Muscle of back (tissue), 11 donors: ENCODE results near the gene RB1. TPM values are rescaled to one million over a fixed set of nuclear protein-coding genes. Genes with fewer than 3 reads are reported as not detected.

Experiments used
- DNase-seq, 3 donors: peaks; one replicate each; pipeline versions ENCODE4 v3.0.0 to v3.0.0-alpha.2; 2013
- polyA plus RNA-seq, 10 donors: library from polyadenylated mRNA; unstranded; fragments of 120-200 nt; gene quantifications; one replicate each; pipeline ENCODE4 v1.2.1, GENCODE V29; 2013; ENCODE audit not compliant: insufficient read length in 10 of 10

Gene RB1
- polyA plus RNA-seq, 10 donors, result 48.1 to 77.1 (median 61.1) TPM

DNA sequence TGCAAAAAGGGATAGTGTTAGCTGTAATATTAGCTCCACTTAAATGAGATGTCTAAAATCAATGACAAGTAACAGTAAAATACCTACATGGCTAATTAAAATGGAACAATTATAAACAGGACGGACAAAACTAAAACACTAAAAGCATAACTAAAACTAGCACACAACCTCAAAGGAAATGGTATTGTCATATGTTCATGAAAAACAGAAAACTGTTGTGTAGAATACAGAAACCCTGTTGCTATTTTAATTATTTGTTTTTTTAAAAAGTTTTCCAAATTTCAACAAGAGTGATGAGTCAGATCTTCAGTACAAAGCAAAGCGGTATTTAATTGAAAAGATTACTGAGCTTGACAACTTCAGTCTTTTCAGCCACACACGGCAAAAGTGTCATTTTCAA lies 225.2 kb downstream of the RB1 start:
- no peak for DNase-seq

- no peak for DNase-seq
Observed at GRCh38 chr13:48530833-48531232, 227.3 kb downstream of the RB1 start.

Other genes with a start within 250 kb of the RB1 start
- gene MED4, start 208.6 kb upstream of the RB1 start, polyA plus RNA-seq, result 10 to 100 TPM; 55.7 to 67.1 (median 61.9) TPM
- gene ITM2B, start 70.5 kb upstream of the RB1 start, polyA plus RNA-seq, result 100 to 1,000 TPM; 351 to 439 (median 382) TPM
- 10 to 100 TPM; 20.2 to 37.3 (median 28.2) TPM for gene LPAR6, start 109.4 kb downstream of the RB1 start, polyA plus RNA-seq
- 10 to 100 TPM; 20.2 to 35.7 (median 23.4) TPM for gene RCBTB2, start 229.3 kb downstream of the RB1 start, polyA plus RNA-seq